ENCODE measurements around the gene DNM1.
"Not testable (repeated sequence)": the region's sequence is repeated elsewhere in the genome, so short reads cannot be mapped to it uniquely, and the experiment has no call there.

DNM1 gene

DNA sequence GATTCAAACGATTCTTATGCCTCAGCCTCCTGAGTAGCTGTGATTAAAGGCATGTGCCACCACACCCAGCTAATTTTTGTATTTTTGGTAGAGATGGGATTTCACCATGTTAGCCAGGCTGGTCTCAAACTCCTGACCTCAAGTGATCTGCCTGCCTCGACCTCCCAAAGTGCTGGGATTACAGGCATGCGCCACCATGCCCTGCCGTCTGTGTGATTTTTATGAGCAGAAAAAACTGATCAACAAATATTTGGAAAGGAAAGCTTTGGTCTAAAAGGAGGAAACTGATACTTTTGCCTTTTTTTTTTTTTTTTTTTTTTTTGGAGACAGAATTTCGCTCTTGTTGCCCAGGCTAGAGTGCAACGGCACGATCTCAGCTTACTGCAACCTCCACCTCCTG, 27.7 kb downstream of the DNM1 start:
- not testable (repeated sequence) for DNase-seq

GRCh38 chr9:128231638-128232527, 28.7 kb downstream of the DNM1 start:
- DNase-seq, result no peak

DNA sequence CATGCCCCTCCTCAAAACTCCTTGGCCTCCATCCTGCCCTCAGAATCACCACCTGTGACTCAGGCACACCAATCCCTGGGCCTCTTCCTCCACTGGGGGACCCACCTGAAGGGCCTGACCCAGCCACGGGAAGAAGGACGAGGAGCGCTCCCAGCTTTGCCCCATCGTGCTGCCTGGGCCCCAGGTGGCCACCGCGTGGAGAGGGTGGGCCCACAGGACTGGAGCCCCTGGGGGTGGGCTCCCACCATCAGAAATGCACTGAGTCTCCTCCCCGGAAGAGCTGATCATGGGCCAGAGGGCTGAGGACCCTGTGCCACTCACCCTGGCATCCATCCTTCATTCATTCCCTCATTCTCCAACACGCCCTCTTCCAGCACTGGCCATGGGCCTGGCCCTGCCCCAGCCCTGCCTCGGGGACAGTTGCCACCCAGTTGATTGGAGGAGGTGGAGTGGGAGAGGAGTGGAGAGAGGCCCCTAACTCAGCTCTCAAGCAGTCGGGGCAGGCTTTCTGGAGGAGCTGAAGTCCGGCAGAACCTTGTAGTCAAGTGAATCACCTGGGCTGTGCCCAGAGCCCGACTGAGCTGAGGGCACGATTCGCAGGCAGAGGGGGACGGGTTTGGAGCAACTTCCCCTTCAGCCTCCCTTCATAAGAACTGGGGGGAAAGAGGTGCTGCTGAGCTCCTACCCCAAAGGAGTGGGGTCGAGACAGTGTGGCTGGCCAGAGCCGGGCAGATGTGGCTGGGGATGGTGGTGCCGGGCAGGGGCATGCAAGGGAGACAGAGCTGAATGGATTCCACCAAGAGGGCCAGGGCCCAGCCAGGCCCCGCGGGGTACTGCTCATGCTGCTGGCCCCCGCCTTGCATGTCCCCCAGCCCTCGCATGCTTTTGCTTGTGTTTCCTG, 29.6 kb downstream of the DNM1 start:
- DNase-seq, result no peak

- no peak for DNase-seq
Measured at GRCh38 chr9:128233817-128234406, 30.7 kb downstream of the DNM1 start.

DNA sequence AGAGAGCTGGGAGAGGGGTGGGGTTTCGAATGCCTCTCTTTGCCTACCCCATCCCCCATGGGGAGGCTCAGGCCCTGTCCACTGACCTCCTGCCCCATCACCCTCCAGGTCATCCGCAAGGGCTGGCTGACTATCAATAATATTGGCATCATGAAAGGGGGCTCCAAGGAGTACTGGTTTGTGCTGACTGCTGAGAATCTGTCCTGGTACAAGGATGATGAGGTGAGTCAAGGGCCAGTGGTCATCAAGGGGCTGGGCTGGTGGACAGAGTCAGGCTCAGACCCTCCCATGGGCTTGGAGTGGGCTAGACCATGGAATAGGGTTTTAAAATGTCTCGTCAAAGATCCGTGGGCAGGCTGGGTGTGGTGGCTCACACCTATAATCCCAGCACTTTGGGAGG, 38.9 kb downstream of the DNM1 start:
- DNase-seq, result no peak

DNA sequence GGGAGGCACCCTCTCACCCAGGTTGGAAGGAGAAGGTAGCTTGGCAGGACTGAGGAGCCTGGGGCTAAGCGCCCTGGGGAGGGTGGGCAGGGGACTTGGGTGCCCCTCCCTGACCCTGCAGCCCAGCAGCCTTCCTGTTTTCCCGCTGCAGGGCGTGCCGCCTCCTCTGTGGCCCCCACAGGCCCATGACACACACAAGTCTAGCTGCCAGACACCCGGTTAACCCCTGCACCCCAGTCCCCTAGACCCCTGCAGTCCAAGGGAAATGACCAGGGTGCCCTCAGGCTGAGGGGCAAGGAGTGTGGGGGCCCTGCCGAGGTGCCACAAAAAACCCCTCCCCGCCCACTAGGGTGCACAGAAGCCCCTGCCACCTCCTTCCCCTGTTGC, 39.6 kb downstream of the DNM1 start:
- DNase-seq, result no peak

DNA sequence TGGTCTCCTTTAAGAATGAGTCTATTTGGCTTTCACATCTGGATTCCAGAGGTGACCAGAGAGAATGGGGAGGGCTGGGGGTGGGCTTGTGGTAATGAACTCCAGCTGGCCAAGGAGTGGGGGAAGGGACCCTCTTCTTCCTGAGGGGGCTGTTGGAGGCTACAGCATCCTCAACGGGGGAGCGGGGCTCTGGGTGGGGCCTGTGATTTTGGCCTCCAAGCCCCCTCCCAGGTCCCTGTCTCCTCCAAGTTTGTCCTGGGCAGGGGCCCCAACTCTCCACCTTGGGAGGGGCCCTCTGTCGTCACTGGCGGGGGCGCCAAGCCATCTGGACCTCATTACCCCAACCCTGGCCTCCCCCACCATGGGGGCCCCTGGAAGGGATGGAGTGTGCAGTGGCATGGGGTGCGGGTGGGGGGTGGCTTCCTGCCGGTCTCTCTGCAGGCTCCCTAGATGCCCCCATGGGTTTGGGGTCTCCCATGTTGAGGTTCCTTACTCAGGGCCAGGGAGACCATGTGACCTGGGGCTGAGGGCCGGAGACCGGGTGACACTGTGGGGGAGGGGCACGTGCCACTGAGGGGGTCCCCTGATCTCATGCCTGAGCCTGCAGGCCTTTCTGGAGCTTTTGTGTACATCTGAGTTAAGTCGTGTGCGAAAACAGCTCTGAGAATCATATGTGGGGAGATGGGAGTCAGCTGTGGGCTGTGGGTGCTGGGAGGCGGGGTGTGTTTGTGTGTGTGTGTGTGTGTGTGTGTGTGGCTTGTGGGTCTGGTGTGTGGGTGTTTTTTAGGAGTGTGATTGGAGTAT, 40.2 kb downstream of the DNM1 start:
- no peak for DNase-seq

- DNase-seq, result no peak
Measured at GRCh38 chr9:128244091-128244836, 41.1 kb downstream of the DNM1 start.

GRCh38 chr9:128244837-128245231, 41.7 kb downstream of the DNM1 start:
- no peak for DNase-seq

- no peak for DNase-seq
Measured at GRCh38 chr9:128245421-128246151, 42.4 kb downstream of the DNM1 start.

DNA sequence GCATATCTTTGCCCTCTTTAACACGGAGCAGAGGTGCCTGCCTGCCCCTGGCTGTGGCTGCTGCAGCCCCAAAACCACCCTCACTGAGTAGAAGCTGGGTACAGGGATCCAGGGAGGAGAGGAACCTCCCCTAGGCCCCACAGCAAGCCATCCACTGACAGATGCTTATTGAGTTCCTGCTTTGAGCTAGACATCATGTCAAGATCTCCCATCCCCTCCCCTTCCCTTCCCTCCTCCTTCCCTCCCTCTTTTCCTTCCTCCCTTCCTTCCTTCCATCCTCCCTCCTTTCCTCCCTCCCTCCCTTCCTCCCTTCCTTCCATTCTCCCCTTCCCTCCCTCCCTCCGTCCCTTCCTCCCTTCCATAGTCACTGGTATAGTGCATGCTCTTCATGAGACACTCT, 43.3 kb downstream of the DNM1 start:
- DNase-seq, result no peak

DNA sequence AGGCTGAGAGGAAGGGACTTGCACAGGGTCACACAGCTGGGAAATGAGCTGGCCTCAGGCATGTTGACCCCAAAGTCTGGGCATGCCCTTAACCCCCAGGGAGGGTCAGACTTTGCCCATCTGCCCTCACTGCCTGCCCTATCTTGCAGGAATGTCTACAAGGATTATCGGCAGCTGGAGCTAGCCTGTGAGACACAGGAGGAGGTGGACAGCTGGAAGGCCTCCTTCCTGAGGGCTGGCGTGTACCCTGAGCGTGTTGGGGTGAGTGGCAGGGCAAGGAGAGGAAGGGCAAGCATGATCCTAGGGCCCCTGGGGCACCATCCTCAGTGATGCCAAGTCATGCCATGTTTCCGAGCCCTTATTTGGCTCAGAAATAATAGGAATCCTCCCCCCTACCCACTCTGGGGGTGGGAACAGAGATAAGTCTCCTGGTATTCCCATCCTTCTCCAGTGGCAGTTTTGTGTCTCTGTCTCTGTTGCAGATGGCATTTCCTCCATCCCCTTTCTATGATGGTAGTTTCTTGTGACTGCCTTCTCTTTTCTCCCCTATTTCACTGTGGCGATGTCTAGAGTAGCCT, 44.1 kb downstream of the DNM1 start:
- no peak for DNase-seq

- no peak for DNase-seq
Measured at GRCh38 chr9:128249558-128249907, 46.4 kb downstream of the DNM1 start.

DNA sequence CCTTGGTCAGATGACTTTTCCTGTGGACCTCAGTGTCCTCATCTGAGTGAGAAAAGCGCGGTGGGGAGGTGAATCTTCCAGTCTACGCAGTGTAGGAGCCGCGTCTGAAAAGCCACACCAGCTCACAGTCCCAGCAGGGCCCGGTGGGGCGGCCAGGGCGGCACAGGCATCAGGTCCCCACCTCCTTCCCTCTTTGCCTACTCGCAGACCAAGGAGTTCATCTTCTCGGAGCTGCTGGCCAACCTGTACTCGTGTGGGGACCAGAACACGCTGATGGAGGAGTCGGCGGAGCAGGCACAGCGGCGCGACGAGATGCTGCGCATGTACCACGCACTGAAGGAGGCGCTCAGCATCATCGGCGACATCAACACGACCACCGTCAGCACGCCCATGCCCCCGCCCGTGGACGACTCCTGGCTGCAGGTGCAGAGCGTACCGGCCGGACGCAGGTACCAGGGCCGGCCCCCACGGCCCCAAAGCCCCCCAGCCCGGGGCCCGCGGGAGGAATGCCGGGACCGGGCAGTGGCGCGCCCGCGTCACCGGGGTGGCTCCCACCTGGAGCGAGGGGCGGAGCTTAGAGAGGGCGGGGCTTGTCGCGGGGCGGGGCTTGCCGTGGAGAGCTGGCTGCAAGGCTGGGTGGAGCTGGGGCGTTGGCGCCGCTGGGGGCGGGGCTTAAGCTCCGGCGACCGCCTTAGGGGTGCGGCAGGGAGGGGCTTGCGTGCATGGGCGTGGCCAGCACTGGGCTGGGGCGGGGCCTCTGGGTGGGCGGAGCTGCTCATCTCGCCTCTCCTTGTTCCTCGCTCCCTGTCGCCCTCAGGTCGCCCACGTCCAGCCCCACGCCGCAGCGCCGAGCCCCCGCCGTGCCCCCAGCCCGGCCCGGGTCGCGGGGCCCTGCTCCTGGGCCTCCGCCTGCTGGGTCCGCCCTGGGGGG, 47.0 kb downstream of the DNM1 start:
- no peak for DNase-seq

- no peak for DNase-seq
Measured at GRCh38 chr9:128250839-128251731, 47.9 kb downstream of the DNM1 start.

DNA sequence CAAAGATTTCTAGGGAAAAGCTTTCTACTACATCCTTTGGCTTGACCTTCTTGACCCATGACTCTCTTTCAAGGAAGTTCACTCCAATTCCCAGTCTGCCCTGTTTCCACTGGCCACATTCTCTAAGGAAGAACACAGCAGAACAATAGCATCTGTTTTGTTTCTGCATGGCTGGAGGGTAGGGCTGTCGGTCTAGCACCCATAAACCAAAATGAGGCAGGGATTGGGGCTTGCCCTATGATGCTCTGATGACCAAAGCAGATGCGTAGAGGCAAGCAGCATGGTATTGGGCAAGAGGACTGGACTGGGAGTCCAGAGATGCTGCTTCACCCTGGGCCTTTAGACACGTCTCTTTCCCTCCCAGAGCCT, 48.5 kb downstream of the DNM1 start:
- DNase-seq, result no peak

DNA sequence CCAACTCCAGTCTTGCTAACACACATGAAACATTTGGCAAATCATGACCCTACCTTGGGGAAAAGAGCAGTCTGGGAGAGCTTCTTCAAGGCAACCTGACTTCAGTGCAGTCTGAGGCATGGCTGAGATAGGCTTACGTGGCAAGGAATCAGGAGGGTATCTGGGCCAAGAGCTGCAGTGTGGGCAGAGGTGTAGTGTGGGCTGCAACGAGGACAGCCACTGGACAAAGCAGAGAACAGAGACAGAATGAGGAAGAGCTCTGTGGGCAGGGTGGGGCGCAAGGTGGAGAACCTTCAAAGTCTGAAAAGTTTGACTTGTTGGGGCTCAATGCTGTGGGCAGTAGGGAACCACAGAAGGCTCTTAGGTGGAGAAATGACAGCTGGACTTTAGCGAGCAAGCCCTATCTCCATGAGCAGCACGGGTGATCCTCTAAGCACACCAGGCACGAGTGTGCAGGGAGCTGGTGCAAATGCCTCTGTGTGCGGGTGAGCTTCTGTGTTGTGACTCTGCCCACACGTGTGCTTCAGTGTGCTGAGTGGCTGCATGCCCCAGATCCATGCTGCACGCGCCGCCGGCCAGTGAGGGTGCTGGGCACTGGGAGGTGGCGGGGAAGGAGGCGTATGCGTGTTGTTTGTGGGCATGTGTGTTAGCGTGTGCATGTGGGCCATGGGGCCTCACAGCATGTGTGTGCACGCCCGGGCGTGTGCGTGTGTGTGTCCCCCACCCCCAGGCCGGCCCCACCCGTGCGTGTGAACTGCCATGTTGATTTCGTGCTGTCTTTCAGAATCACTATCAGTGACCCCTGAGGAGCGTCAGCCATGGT, 49.3 kb downstream of the DNM1 start:
- no peak for DNase-seq

All from NCI-H1092 (cell line).